ENCODE data around the gene NCOR2.
A peak's percentile ranks its signal among the peaks of the same experiment; 100 is the strongest.

Gene NCOR2

GRCh38 chr12:124557518-124558223 is 9.7 kb downstream of the NCOR2 start:
- H3K36me3 ChIP-seq (ENCODE audit: insufficient read depth, insufficient read length, low read length): peaks cover 51% of the 10 kb centered on the region
- no peaks in the 10 kb centered on the region for H3K9me3 ChIP-seq (ENCODE audit: insufficient read depth, low read length)
- H3K4me1 ChIP-seq (ENCODE audit: insufficient read depth, insufficient read length): peaks cover 68% of the 10 kb centered on the region
- TF ChIP-seq ZNF274 (IDR thresholded peaks at IDR 0.05; ENCODE audit: low read depth, low read length): no peak
- no peak for TF ChIP-seq YY1 (IDR thresholded peaks at IDR 0.05; ENCODE audit: insufficient read depth, insufficient read length)
- no peaks in the 10 kb centered on the region for H3K27me3 ChIP-seq (ENCODE audit: insufficient read depth, insufficient read length)
- H3K9ac ChIP-seq (ENCODE audit: insufficient read length, low read depth): peak overlapping the region; percentile 44
- no peak overlapping the region for H3K4me3 ChIP-seq (ENCODE audit: insufficient read length, low read depth)
- DNase-seq (ENCODE audit: low read depth, low spot score): no peak

DNA sequence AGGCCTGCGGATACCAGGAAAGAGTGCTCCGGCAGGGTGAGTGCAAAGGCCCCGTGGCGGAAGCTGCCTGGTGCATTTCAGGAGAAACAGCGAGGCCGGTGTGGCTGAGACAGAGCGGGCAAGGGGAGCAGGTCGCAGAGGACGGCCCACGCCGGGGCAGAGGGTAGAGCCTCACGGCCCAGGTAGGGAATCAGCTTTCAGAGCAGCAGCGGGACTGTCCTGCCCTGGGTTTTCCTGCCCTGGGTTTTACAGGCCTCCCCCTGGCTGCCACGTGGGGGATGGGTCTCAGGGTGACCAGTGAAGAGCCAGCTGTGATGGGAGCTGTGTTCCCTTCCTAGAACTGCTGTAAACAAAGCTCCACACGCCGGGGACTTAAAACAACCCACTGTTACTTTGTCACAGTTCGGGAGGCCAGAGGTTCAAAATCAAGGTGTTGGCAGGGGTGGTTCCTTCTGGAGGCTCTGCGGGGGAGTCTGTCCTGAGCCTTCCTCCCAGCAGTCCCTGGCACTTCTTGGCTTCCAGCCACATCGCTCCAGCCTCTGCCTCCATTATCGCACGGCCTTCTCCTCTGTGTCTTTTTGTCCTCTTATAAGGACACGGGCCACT is 10.4 kb downstream of the NCOR2 start:
- no peak for DNase-seq (ENCODE audit: low read depth, low spot score)
- no peak for TF ChIP-seq SUZ12 (IDR thresholded peaks at IDR 0.05; ENCODE audit: extremely low read depth, insufficient read depth, insufficient read length)
- no peak for TF ChIP-seq ZNF274 (IDR thresholded peaks at IDR 0.05; ENCODE audit: low read depth, low read length)
- no peak for TF ChIP-seq YY1 (IDR thresholded peaks at IDR 0.05; ENCODE audit: insufficient read depth, insufficient read length)
- H3K9me3 ChIP-seq (ENCODE audit: insufficient read depth, low read length): no peaks in the 10 kb centered on the region
- H3K9ac ChIP-seq (ENCODE audit: insufficient read length, low read depth): peak overlapping the region; percentile 44
- H3K4me1 ChIP-seq (ENCODE audit: insufficient read depth, insufficient read length): peaks cover 69% of the 10 kb centered on the region
- H3K27me3 ChIP-seq (ENCODE audit: insufficient read depth, insufficient read length): no peaks in the 10 kb centered on the region
- no peak overlapping the region for H3K4me3 ChIP-seq (ENCODE audit: insufficient read length, low read depth)
- peaks cover 48% of the 10 kb centered on the region for H3K36me3 ChIP-seq (ENCODE audit: insufficient read depth, insufficient read length, low read length)

DNA sequence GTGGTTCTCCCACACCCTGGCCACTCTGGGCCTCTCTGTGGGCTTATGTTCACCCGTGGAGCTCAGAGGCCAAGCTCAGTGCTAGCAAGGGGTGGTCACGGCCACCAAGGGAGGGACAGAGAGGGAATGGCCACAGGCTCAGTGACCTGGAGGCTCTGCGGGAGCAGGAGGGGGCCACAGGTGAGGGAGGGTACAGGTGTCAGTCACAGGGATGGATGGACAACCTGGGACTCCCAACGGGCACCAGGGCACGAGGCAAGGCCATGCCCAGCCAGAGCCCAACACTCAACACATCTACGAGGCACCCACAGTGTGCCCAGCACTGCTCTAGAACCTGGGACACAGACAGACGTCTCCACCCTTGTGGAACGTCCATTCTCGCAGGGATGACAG is 11.3 kb downstream of the NCOR2 start:
- H3K4me3 ChIP-seq (ENCODE audit: insufficient read length, low read depth): no peak overlapping the region
- H3K4me1 ChIP-seq (ENCODE audit: insufficient read depth, insufficient read length): peaks cover 67% of the 10 kb centered on the region
- peaks cover 51% of the 10 kb centered on the region for H3K36me3 ChIP-seq (ENCODE audit: insufficient read depth, insufficient read length, low read length)
- no peak for TF ChIP-seq ZNF274 (IDR thresholded peaks at IDR 0.05; ENCODE audit: low read depth, low read length)
- no peak for TF ChIP-seq YY1 (IDR thresholded peaks at IDR 0.05; ENCODE audit: insufficient read depth, insufficient read length)
- no peak for TF ChIP-seq SUZ12 (IDR thresholded peaks at IDR 0.05; ENCODE audit: extremely low read depth, insufficient read depth, insufficient read length)
- H3K27me3 ChIP-seq (ENCODE audit: insufficient read depth, insufficient read length): no peaks in the 10 kb centered on the region
- DNase-seq (ENCODE audit: low read depth, low spot score): no peak
- no peaks in the 10 kb centered on the region for H3K9me3 ChIP-seq (ENCODE audit: insufficient read depth, low read length)
- H3K9ac ChIP-seq (ENCODE audit: insufficient read length, low read depth): peak overlapping the region; percentile 35

DNA sequence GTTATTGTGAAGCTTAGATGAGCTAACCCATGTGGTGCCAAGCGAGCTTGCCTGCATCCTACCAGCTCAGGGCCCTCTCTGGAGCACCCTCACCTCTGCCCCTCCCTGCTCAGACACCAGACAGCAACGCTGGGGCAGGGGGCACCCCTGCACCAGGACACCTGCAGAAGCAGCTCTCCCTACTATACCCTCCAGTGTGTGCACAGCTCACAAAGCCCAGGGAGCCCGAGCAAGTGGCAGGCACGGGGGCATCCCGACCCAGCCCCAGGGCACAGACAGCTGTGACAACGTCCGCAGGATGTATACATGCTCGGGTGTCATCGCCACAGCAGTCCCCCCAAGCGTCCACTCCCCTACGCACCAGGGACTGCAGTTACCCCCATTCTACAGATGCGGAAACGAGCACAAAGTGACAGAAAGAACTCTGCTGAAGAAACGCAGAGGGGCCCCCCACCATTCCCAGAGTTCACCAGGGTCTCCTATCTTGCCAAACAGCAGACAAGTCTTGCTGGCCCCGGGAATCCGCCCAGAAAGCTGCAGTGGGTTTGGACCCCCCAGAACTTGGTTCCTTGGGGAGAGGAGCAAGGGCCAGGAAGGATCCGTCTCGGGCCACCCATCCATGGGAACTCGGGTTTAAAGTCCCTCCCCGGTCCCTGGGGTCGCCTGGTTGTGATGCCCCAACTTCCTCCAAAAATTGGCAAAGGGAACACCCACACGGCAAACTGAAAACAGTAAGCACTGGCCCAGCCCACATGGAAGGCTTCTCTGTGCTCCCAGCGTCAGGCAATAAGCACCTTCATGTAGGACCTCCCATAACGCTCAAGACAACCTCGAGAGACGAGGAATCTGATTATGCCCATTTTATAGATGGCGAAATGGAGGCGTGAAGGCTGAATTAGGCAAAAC is 12.0 kb downstream of the NCOR2 start:
- Histone ChIP-seq H3K4me1 (ENCODE audit: insufficient read depth, insufficient read length) (peaks cover 68% of the 10 kb centered on the region), H3K27me3 (ENCODE audit: insufficient read depth, insufficient read length) (no peaks in the 10 kb centered on the region), H3K4me3 (ENCODE audit: insufficient read length, low read depth) (no peak overlapping the region), H3K9me3 (ENCODE audit: insufficient read depth, low read length) (no peaks in the 10 kb centered on the region), H3K9ac (ENCODE audit: insufficient read length, low read depth) (peak overlapping the region; percentile 26), H3K36me3 (ENCODE audit: insufficient read depth, insufficient read length, low read length) (peaks cover 55% of the 10 kb centered on the region)
- DNase-seq (ENCODE audit: low read depth, low spot score): no peak
- TF ChIP-seq YY1 (IDR thresholded peaks at IDR 0.05; ENCODE audit: insufficient read depth, insufficient read length): no peak
- TF ChIP-seq SUZ12 (IDR thresholded peaks at IDR 0.05; ENCODE audit: extremely low read depth, insufficient read depth, insufficient read length): no peak
- no peak for TF ChIP-seq ZNF274 (IDR thresholded peaks at IDR 0.05; ENCODE audit: low read depth, low read length)

DNA sequence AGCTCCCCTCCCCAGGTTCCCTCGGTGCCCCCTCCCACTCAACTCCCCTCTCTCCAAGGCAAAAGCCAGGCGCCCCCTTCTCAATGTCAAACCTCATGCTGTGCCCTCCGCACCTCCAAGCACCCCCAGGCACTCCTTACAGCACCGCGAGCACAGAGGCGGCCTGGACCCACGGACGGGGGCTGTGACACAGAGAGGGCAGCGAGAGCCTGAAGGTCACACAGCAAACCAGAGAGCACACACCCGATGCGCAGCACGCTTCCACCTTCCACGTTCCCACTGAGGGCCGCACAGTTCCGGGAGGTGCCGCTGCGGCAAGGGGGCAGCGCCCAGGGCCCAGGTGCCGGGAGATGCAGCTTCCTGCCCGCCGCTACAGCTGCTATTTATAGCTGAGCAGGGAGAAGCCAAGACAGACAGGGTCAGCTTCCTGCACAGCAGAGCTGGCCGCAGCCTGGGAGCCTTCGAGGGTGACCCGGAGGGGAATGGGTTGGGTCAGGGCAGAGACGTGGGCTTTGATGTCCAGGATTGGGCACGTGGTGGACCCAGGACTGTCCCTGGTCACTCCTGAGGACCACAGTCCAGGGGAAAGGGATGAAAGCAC is 12.9 kb downstream of the NCOR2 start:
- H3K9me3 ChIP-seq (ENCODE audit: insufficient read depth, low read length): no peaks in the 10 kb centered on the region
- H3K36me3 ChIP-seq (ENCODE audit: insufficient read depth, insufficient read length, low read length): peaks cover 59% of the 10 kb centered on the region
- DNase-seq (ENCODE audit: low read depth, low spot score): no peak
- peak overlapping the region; percentile 37 for H3K9ac ChIP-seq (ENCODE audit: insufficient read length, low read depth)
- peaks cover 73% of the 10 kb centered on the region for H3K4me1 ChIP-seq (ENCODE audit: insufficient read depth, insufficient read length)
- H3K27me3 ChIP-seq (ENCODE audit: insufficient read depth, insufficient read length): no peaks in the 10 kb centered on the region
- no peak overlapping the region for H3K4me3 ChIP-seq (ENCODE audit: insufficient read length, low read depth)
- TF ChIP-seq SUZ12 (IDR thresholded peaks at IDR 0.05; ENCODE audit: extremely low read depth, insufficient read depth, insufficient read length) (no peak), ZNF274 (IDR thresholded peaks at IDR 0.05; ENCODE audit: low read depth, low read length) (no peak), YY1 (IDR thresholded peaks at IDR 0.05; ENCODE audit: insufficient read depth, insufficient read length) (no peak)

GRCh38 chr12:124553862-124554428 is 13.5 kb downstream of the NCOR2 start:
- TF ChIP-seq SUZ12 (IDR thresholded peaks at IDR 0.05; ENCODE audit: extremely low read depth, insufficient read depth, insufficient read length) (no peak), YY1 (IDR thresholded peaks at IDR 0.05; ENCODE audit: insufficient read depth, insufficient read length) (no peak), ZNF274 (IDR thresholded peaks at IDR 0.05; ENCODE audit: low read depth, low read length) (no peak)
- Histone ChIP-seq H3K4me1 (ENCODE audit: insufficient read depth, insufficient read length) (peaks cover 73% of the 10 kb centered on the region), H3K36me3 (ENCODE audit: insufficient read depth, insufficient read length, low read length) (peaks cover 58% of the 10 kb centered on the region), H3K4me3 (ENCODE audit: insufficient read length, low read depth) (no peak overlapping the region), H3K9ac (ENCODE audit: insufficient read length, low read depth) (peak overlapping the region; percentile 3), H3K27me3 (ENCODE audit: insufficient read depth, insufficient read length) (no peaks in the 10 kb centered on the region), H3K9me3 (ENCODE audit: insufficient read depth, low read length) (no peaks in the 10 kb centered on the region)
- no peak for DNase-seq (ENCODE audit: low read depth, low spot score)
